GM23248 (cell line): ENCODE measurements around the gene TOLLIP. TPM values are rescaled to one million over a fixed set of nuclear protein-coding genes. Genes with fewer than 3 reads are reported as not detected.

Experiments used
- DNase-seq: peaks from one replicate; pipeline ENCODE4 v3.0.0-alpha.2; 2015
- H2AFZ ChIP-seq: fragments of 200-600 bp; sonication (generic); 2 replicates; pipeline ENCODE4 v1.6.1; 2016; ENCODE audit warnings: antibody characterized with exemption
- H3F3A ChIP-seq: fragments of 200-600 bp; sonication (generic); 2 replicates; pipeline ENCODE4 v1.6.1; 2016; ENCODE audit warnings: mild to moderate bottlenecking, antibody characterized with exemption, mixed run types; ENCODE audit not compliant: insufficient read depth
- H3K27ac ChIP-seq: fragments of 200-600 bp; sonication (generic); 2 replicates; pipeline ENCODE4 v1.5.1; 2016; ENCODE audit warnings: mild to moderate bottlenecking
- H3K27me3 ChIP-seq: fragments of 200-600 bp; sonication (generic); replicated peaks from 2 replicates; pipeline ENCODE4 v1.6.1; 2016; ENCODE audit warnings: mild to moderate bottlenecking; ENCODE audit not compliant: insufficient read depth
- H3K36me3 ChIP-seq: fragments of 200-600 bp; sonication (generic); 2 replicates; pipeline ENCODE4 v1.6.1; 2016; ENCODE audit warnings: low read depth, mild to moderate bottlenecking
- H3K4me1 ChIP-seq: fragments of 200-600 bp; sonication (generic); 2 replicates; pipeline ENCODE4 v1.6.1; 2016; ENCODE audit warnings: mild to moderate bottlenecking; ENCODE audit not compliant: insufficient read depth
- H3K4me2 ChIP-seq: fragments of 200-600 bp; sonication (generic); one replicate; pipeline ENCODE4 v1.6.1; 2016; ENCODE audit warnings: mild to moderate bottlenecking; ENCODE audit not compliant: unreplicated experiment
- H3K4me3 ChIP-seq: fragments of 200-600 bp; sonication (generic); 2 replicates; pipeline ENCODE4 v1.5.1; 2016; ENCODE audit warnings: mild to moderate bottlenecking
- H3K79me2 ChIP-seq: fragments of 200-600 bp; sonication (generic); 2 replicates; pipeline ENCODE4 v1.6.1; 2016; ENCODE audit warnings: mild to moderate bottlenecking; ENCODE audit not compliant: insufficient read depth
- H3K9ac ChIP-seq: fragments of 200-600 bp; sonication (generic); 2 replicates; pipeline ENCODE4 v1.6.1; 2016; ENCODE audit warnings: mild to moderate bottlenecking
- H3K9me2 ChIP-seq: fragments of 200-600 bp; sonication (generic); 2 replicates; pipeline ENCODE4 v1.6.1; 2016; ENCODE audit warnings: mixed run types, mild to moderate bottlenecking, moderate library complexity; ENCODE audit not compliant: insufficient read depth
- H3K9me3 ChIP-seq: fragments of 200-600 bp; sonication (generic); one replicate; pipeline ENCODE4 v1.6.1; 2017; ENCODE audit warnings: low read depth
- H4K20me1 ChIP-seq: fragments of 200-600 bp; sonication (generic); 2 replicates; pipeline ENCODE4 v1.6.0; 2016; ENCODE audit not compliant: insufficient read depth
- EZH2 ChIP-seq: fragments of 200-600 bp; sonication (generic); IDR thresholded peaks from 2 replicates; pipeline ENCODE4 v1.6.1; 2018; ENCODE audit warnings: antibody characterized with exemption, mild to moderate bottlenecking; ENCODE audit not compliant: insufficient read depth, poor library complexity, severe bottlenecking
- EZH2phosphoT487 ChIP-seq: fragments of 200-600 bp; sonication (generic); IDR thresholded peaks from 2 replicates; pipeline ENCODE4 v1.6.1; 2018; ENCODE audit warnings: antibody characterized with exemption, moderate library complexity, mild to moderate bottlenecking, low read depth; ENCODE audit not compliant: insufficient read depth
- WGBS, 2 experiments: methylation state at CpG; one replicate each; pipeline ENCODE4 v1.1.6; 2015 to 2017; ENCODE audit warnings: low lambda C conversion rate in 2 of 2, low coverage in 1 of 2; ENCODE audit errors: missing lambda C conversion rate in 2 of 2; 5-methylcytosine and 5-hydroxymethylcytosine counted together
- in situ Hi-C: fragments of 300-500 bp; cut with MboI; formaldehyde crosslinking; loops from 2 replicates; pipeline ENCODE4 v1.15.0; 2020
- polyA plus RNA-seq: library from polyadenylated mRNA; unstranded; fragments of >200 nt; fragmentation: Nextera tagmentation; extraction: Ambion mirVana; gene quantifications from 2 replicates; pipeline ENCODE4 v1.2.1, GENCODE V29; 2016
- total RNA-seq: library from RNA; depleted of rRNA; stranded (reverse); fragments of >200 nt; shearing (Covaris generic); gene quantifications from 2 replicates; pipeline ENCODE4 v1.2.3, GENCODE V29; 2014

Gene TOLLIP
- total and polyA plus RNA-seq, 2 experiments from 2014 or later: 27.3 to 57.7 TPM

DNA sequence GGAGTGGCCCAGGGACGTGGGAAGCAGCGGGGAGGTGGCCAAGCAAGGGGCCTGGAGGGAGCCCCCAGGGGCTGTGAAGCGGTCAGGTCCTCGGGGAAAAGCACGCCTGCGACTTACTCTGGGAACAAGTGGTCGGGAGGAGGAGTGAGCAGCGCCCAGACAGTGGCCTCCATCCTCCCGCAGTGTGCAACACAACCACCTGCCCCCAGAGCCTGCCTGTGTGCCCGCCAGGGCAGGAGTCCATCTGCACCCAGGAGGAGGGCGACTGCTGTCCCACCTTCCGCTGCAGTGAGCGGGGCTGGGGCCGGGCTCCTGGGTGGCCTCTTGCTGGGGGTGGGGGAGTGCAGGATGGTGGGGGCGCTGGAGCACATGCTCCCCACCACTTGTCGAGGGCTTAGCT lies 51.5 kb downstream of the TOLLIP start:
- Histone ChIP-seq H3K79me2 (no peaks in the 10 kb centered on the region), H3K9me3 (no peaks in the 10 kb centered on the region), H3K4me2 (no peak overlapping the region), H3K27me3 (no peaks in the 10 kb centered on the region), H3K4me3 (no peak overlapping the region), H2AFZ (no peak overlapping the region), H3K4me1 (no peaks in the 10 kb centered on the region), H3K9me2 (no peaks in the 10 kb centered on the region), H3K27ac (no peak overlapping the region), H3K36me3 (no peaks in the 10 kb centered on the region), H3K9ac (no peak overlapping the region), H4K20me1 (no peaks in the 10 kb centered on the region), H3F3A (no peaks in the 10 kb centered on the region)
- DNase-seq: no peak
- TF ChIP-seq EZH2phosphoT487: no peak
- TF ChIP-seq EZH2: no peak
- 79% methylated on average over 14 to 16 of the region's 16 CpGs for WGBS, 2 experiments
- in situ Hi-C loops: no loop called here

DNA sequence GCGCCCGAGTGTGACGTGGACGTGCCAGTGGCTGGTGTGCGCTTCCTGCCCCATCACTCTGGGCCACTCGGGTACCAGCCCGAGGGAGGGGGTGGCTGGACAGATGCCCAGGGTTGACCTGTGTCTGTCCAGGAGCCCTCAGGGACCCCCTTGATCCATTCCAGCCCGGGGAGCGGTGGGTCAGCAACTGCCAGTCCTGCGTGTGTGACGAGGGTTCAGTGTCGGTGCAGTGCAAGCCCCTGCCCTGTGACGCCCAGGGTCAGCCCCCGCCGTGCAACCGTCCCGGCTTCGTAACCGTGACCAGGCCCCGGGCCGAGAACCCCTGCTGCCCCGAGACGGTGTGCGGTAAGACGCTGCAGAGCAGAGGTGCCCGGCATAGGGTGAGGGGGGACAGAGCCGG lies 52.1 kb downstream of the TOLLIP start:
- Histone ChIP-seq H3K9ac (no peak overlapping the region), H3F3A (no peaks in the 10 kb centered on the region), H3K9me2 (no peaks in the 10 kb centered on the region), H3K4me2 (no peak overlapping the region), H3K4me3 (no peak overlapping the region), H3K36me3 (no peaks in the 10 kb centered on the region), H3K9me3 (no peaks in the 10 kb centered on the region), H2AFZ (no peak overlapping the region), H3K27me3 (no peaks in the 10 kb centered on the region), H3K79me2 (no peaks in the 10 kb centered on the region), H3K27ac (no peak overlapping the region), H3K4me1 (no peaks in the 10 kb centered on the region), H4K20me1 (no peaks in the 10 kb centered on the region)
- TF ChIP-seq EZH2: no peak
- TF ChIP-seq EZH2phosphoT487: no peak
- in situ Hi-C loops: no loop called here
- no peak for DNase-seq
- 73 to 79% methylated on average over 26 of the region's 27 CpGs for WGBS, 2 experiments

DNA sequence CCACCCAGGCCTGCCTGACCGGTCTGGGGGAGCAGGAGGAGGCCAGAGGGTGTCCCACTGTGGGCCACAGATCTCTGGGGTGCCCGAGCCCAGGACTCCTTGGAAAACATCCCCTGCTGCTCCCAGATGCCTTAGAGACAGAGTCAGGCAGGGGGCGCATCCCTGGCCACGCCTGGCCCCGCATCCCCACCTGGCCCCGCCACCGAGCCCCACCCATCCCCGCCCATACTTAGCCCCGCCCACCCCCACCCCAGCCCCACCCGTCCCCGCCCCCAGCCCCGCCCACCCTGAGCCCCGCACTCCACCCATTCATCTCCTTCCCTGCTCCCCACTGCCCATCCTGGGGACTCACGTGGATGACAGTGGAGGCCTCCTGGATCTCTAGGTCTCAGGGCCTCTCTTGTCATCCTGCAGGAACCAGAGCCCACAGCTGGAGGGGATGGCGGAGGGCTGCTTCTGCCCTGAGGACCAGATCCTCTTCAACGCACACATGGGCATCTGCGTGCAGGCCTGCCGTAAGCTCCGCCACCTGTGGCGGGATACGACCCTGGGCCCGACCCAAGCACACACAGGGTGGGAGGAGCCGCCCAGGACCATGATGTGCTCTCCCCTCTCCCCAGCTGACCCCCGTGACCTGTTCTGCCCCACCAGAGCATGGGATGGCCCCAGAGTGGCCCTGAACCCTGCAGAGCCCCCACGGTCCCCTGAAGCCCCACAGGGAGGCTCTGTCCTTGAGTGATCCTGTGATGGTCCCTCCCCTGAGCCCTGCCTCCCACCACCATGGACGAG lies 53.0 kb downstream of the TOLLIP start:
- Histone ChIP-seq H3K4me3 (no peak overlapping the region), H3F3A (no peaks in the 10 kb centered on the region), H3K9me3 (no peaks in the 10 kb centered on the region), H3K9me2 (no peaks in the 10 kb centered on the region), H2AFZ (no peak overlapping the region), H3K79me2 (no peaks in the 10 kb centered on the region), H3K4me1 (no peaks in the 10 kb centered on the region), H3K27ac (no peak overlapping the region), H3K36me3 (no peaks in the 10 kb centered on the region), H3K4me2 (no peak overlapping the region), H3K9ac (no peak overlapping the region), H4K20me1 (no peaks in the 10 kb centered on the region), H3K27me3 (no peaks in the 10 kb centered on the region)
- no peak for TF ChIP-seq EZH2
- TF ChIP-seq EZH2phosphoT487: no peak
- in situ Hi-C loops: no loop called here
- DNase-seq: no peak
- 52 to 69% methylated on average over 11 to 26 of the region's 26 CpGs for WGBS, 2 experiments

DNA sequence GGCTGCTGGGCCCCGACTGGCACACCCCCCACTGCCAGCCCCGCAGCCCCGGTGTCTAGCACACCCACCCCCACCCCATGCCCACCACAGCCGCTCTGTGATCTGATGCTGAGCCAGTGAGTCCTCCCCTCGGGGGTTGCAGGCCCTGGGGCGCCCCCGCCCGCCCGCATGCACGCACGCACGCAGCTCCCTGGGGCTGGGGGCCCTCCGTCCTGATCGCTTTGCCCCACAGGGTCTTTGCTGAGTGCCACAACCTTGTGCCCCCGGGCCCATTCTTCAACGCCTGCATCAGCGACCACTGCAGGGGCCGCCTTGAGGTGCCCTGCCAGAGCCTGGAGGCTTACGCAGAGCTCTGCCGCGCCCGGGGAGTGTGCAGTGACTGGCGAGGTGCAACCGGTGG lies 54.3 kb downstream of the TOLLIP start:
- no peaks in the 10 kb centered on the region for H3K36me3 ChIP-seq
- H3K9ac ChIP-seq: no peak overlapping the region
- H3K27ac ChIP-seq: no peak overlapping the region
- DNase-seq: no peak
- H3K79me2 ChIP-seq: no peaks in the 10 kb centered on the region
- WGBS, 2 experiments: 76 to 79% methylated on average over 10 to 20 of the region's 24 CpGs
- no peaks in the 10 kb centered on the region for H3K4me1 ChIP-seq
- H3F3A ChIP-seq: no peaks in the 10 kb centered on the region
- no peaks in the 10 kb centered on the region for H3K9me3 ChIP-seq
- TF ChIP-seq EZH2phosphoT487: no peak
- no peak for TF ChIP-seq EZH2
- no peaks in the 10 kb centered on the region for H3K27me3 ChIP-seq
- H2AFZ ChIP-seq: no peak overlapping the region
- H3K4me2 ChIP-seq: no peak overlapping the region
- in situ Hi-C loops: no loop called here
- no peaks in the 10 kb centered on the region for H3K9me2 ChIP-seq
- H4K20me1 ChIP-seq: no peaks in the 10 kb centered on the region
- no peak overlapping the region for H3K4me3 ChIP-seq
